WI38 (cell line): ENCODE results near the gene PCDHAC2.

Experiments
- H3K4me3 ChIP-seq: 2 replicates; pipeline ENCODE4 v1.5.1; 2011; ENCODE audit warnings: low read depth, mild to moderate bottlenecking, control low read depth, low read length
- CTCF ChIP-seq: IDR thresholded peaks from 2 replicates; pipeline ENCODE4 v1.5.1; 2012; ENCODE audit warnings: low read depth, mild to moderate bottlenecking, control low read depth, low read length

PCDHAC2 gene

GRCh38 chr5:141001844-141002604 lies 35.7 kb downstream of the PCDHAC2 start:
- H3K4me3 ChIP-seq, result no peak overlapping the region

GRCh38 chr5:141002605-141002965 lies 36.3 kb downstream of the PCDHAC2 start:
- no peak overlapping the region for H3K4me3 ChIP-seq
- TF ChIP-seq CTCF, result no peak

More at GRCh38 chr5:141001844-141002604, 35.7 kb downstream of the PCDHAC2 start:
- TF ChIP-seq CTCF, result no peak

DNA sequence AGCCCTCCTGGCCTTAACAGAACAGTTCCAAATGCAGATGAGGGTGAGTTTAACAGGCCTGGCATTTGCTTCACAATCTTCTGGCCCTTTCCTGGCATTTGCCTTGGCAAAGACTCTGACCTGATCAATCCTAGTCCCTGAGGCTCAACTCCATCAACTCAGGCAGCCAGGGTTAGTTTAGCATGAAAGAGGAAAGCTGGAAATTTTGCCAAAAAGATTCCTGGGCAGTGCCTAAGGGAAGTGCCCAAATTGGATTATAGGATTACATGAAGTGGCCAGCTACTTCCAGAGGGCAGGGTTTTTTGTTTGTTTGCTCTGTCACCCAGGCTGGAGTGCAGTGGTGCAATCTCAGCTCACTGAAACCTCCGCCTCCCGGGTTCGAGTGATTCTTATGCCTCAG lies 36.8 kb downstream of the PCDHAC2 start:
- H3K4me3 ChIP-seq, result no peak overlapping the region
- TF ChIP-seq CTCF, result no peak

DNA sequence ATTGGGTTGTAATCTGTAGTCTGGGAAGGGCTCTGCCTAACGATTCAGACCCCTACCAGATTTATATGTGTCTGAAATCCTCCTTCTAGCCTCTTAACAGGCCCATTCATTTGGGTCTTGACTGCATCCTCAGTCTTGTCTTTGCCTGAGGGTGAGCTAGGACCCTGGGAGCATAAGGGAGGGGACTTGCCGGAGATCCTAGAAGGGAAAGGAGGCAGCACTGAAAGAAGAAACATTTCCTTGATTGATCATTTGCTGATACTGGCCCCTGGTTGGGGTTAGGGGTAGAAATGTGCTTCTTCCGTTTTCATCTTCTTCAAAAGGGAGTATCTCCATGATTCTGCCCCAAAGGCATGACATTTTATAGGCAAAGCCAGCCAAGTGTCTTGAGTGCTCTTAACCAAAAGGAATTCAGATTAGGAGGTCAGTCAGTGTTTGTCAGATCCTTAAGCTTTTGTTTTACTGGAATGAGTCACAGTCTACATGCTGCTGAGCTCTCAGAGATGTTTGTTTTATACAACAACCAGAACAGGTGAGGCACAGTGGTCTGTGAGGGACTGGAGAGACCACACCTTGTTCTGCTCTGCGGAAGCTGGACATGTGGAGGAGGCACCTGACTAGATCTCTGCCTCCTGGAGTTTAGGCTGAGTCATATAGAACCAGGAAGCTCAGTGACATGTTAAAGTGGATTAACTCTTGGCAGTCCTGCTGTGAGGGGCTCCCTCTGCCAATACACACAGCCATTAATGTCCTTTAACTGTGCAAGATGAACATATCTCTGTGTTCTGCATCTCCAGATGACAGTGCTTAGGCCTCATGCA lies 37.7 kb downstream of the PCDHAC2 start:
- no peak for TF ChIP-seq CTCF
- no peak overlapping the region for H3K4me3 ChIP-seq

GRCh38 chr5:141007791-141008190 lies 41.5 kb downstream of the PCDHAC2 start:
- no peak overlapping the region for H3K4me3 ChIP-seq
- TF ChIP-seq CTCF, result no peak

- TF ChIP-seq CTCF, result no peak
- no peak overlapping the region for H3K4me3 ChIP-seq
Observed at GRCh38 chr5:141010047-141010793, 43.9 kb downstream of the PCDHAC2 start.

- no peak for TF ChIP-seq CTCF
- no peak overlapping the region for H3K4me3 ChIP-seq
Observed at GRCh38 chr5:141017943-141018342, 51.7 kb downstream of the PCDHAC2 start.
